Hepatocyte (in vitro differentiated cells): ENCODE measurements around the gene RALGDS. TPM values are rescaled to one million over a fixed set of nuclear protein-coding genes. Genes with fewer than 3 reads are reported as not detected.
A peak's percentile ranks its signal among the peaks of the same experiment; 100 is the strongest.

ENCODE experiments used
- DNase-seq: peaks from one replicate; pipeline ENCODE4 v3.0.0-alpha.2; 2016; ENCODE audit warnings: low spot score
- H2AFZ ChIP-seq: fragments of 200-600 bp; sonication (generic); 2 replicates; pipeline ENCODE4 v1.6.0; 2016; ENCODE audit warnings: antibody characterized with exemption, mild to moderate bottlenecking
- H3K27ac ChIP-seq: fragments of 200-600 bp; sonication (generic); 2 replicates; pipeline ENCODE4 v1.5.1; 2016; ENCODE audit warnings: mild to moderate bottlenecking
- H3K27me3 ChIP-seq: fragments of 200-600 bp; sonication (generic); 2 replicates; pipeline ENCODE4 v1.6.1; 2016
- H3K36me3 ChIP-seq: fragments of 200-600 bp; sonication (generic); replicated peaks from 2 replicates; pipeline ENCODE4 v1.5.1; 2016; ENCODE audit warnings: low read depth; ENCODE audit not compliant: insufficient read depth
- H3K4me1 ChIP-seq: fragments of 200-600 bp; sonication (generic); 2 replicates; pipeline ENCODE4 v1.5.1; 2016; ENCODE audit warnings: mild to moderate bottlenecking, moderate library complexity; ENCODE audit not compliant: insufficient read depth
- H3K4me2 ChIP-seq: fragments of 200-600 bp; sonication (generic); 2 replicates; pipeline ENCODE4 v1.6.0; 2016
- H3K4me3 ChIP-seq: fragments of 200-600 bp; sonication (generic); 2 replicates; pipeline ENCODE4 v1.5.1; 2016; ENCODE audit warnings: mild to moderate bottlenecking
- H3K79me2 ChIP-seq: fragments of 200-600 bp; sonication (generic); 2 replicates; pipeline ENCODE4 v1.6.0; 2017; ENCODE audit warnings: mild to moderate bottlenecking
- H3K9me2 ChIP-seq: fragments of 200-600 bp; sonication (generic); replicated peaks from 2 replicates; pipeline ENCODE4 v1.6.0; 2017; ENCODE audit warnings: mild to moderate bottlenecking; ENCODE audit not compliant: insufficient read depth
- H3K9me3 ChIP-seq: fragments of 200-600 bp; sonication (generic); 2 replicates; pipeline ENCODE4 v1.5.1; 2016; ENCODE audit warnings: low read depth, mild to moderate bottlenecking
- H4K20me1 ChIP-seq: fragments of 200-600 bp; sonication (generic); 2 replicates; pipeline ENCODE4 v1.6.0; 2016; ENCODE audit warnings: mild to moderate bottlenecking; ENCODE audit not compliant: insufficient read depth, poor library complexity, severe bottlenecking
- CTCF ChIP-seq: fragments of 200-600 bp; sonication (generic); IDR thresholded peaks from 2 replicates; pipeline ENCODE4 v1.5.1; 2016; ENCODE audit warnings: antibody characterized with exemption, mild to moderate bottlenecking; ENCODE audit not compliant: poor library complexity
- EZH2 ChIP-seq: fragments of 200-600 bp; sonication (generic); IDR thresholded peaks from 2 replicates; pipeline ENCODE4 v1.6.1; 2016; ENCODE audit warnings: antibody characterized with exemption, mild to moderate bottlenecking, borderline replicate concordance
- EZH2phosphoT487 ChIP-seq: fragments of 200-600 bp; sonication (generic); IDR thresholded peaks from one replicate; pipeline ENCODE4 v1.6.1; 2018; ENCODE audit warnings: antibody characterized with exemption, mild to moderate bottlenecking, low read depth, moderate library complexity; ENCODE audit not compliant: unreplicated experiment, severe bottlenecking
- WGBS: methylation state at CpG from one replicate; pipeline ENCODE4 v1.1.6; 2016; ENCODE audit warnings: low lambda C conversion rate; ENCODE audit errors: missing lambda C conversion rate; 5-methylcytosine and 5-hydroxymethylcytosine counted together
- polyA plus RNA-seq: library from polyadenylated mRNA; unstranded; fragments of >200 nt; fragmentation: Nextera tagmentation; extraction: Ambion mirVana; gene quantifications from 2 replicates; pipeline ENCODE4 v1.2.1, GENCODE V29; 2016
- total RNA-seq: library from RNA; depleted of rRNA; stranded (reverse); fragments of >200 nt; gene quantifications from 2 replicates; pipeline ENCODE4 v1.2.3, GENCODE V29; 2014

Gene RALGDS
- total and polyA plus RNA-seq, 2 experiments from 2014 or later, result 26.9 to 48.0 TPM

- H3K9me3 ChIP-seq, result no peaks in the 10 kb centered on the region
- no peaks in the 10 kb centered on the region for H4K20me1 ChIP-seq
- H3K4me1 ChIP-seq, result peaks cover 6% of the 10 kb centered on the region
- peak overlapping the region; percentile 76 for H3K27ac ChIP-seq
- H3K27me3 ChIP-seq, result no peaks in the 10 kb centered on the region
- no peak overlapping the region for H2AFZ ChIP-seq
- DNase-seq, result no peak
- no peaks in the 10 kb centered on the region for H3K79me2 ChIP-seq
- H3K4me2 ChIP-seq, result no peak overlapping the region
- no peaks in the 10 kb centered on the region for H3K9me2 ChIP-seq
- WGBS, result 70% methylated on average over 7 of the region's 7 CpGs
- TF ChIP-seq CTCF, result no peak
- TF ChIP-seq EZH2phosphoT487, result no peak
- no peak for TF ChIP-seq EZH2
- H3K4me3 ChIP-seq, result no peak overlapping the region
- no peaks in the 10 kb centered on the region for H3K36me3 ChIP-seq
These were observed 61.4 kb downstream of the RALGDS start for GRCh38 chr9:133059623-133060022.

GRCh38 chr9:133058550-133059320 is 62.3 kb downstream of the RALGDS start:
- H3K36me3 ChIP-seq, result no peaks in the 10 kb centered on the region
- H3K27ac ChIP-seq, result no peak overlapping the region
- peaks cover 6% of the 10 kb centered on the region for H3K4me1 ChIP-seq

GRCh38 chr9:133058071-133058470 is 63.0 kb downstream of the RALGDS start:
- H3K4me1 ChIP-seq, result peaks cover 6% of the 10 kb centered on the region
- no peaks in the 10 kb centered on the region for H3K27me3 ChIP-seq
- WGBS, result 96% methylated on average over 7 of the region's 7 CpGs
- H3K9me3 ChIP-seq, result no peaks in the 10 kb centered on the region
- DNase-seq, result no peak
- no peaks in the 10 kb centered on the region for H4K20me1 ChIP-seq
- no peak overlapping the region for H3K27ac ChIP-seq
- H3K9me2 ChIP-seq, result no peaks in the 10 kb centered on the region
- no peak overlapping the region for H3K4me2 ChIP-seq
- H3K36me3 ChIP-seq, result no peaks in the 10 kb centered on the region
- no peaks in the 10 kb centered on the region for H3K79me2 ChIP-seq
- H2AFZ ChIP-seq, result no peak overlapping the region
- H3K4me3 ChIP-seq, result no peak overlapping the region
- TF ChIP-seq CTCF (no peak), EZH2phosphoT487 (no peak), EZH2 (no peak)

More at GRCh38 chr9:133058550-133059320, 62.3 kb downstream of the RALGDS start:
- Histone ChIP-seq H3K4me2 (no peak overlapping the region), H2AFZ (no peak overlapping the region), H3K27me3 (no peaks in the 10 kb centered on the region), H3K4me3 (no peak overlapping the region), H3K79me2 (no peaks in the 10 kb centered on the region), H3K9me3 (no peaks in the 10 kb centered on the region), H3K9me2 (no peaks in the 10 kb centered on the region), H4K20me1 (no peaks in the 10 kb centered on the region)
- 91% methylated on average over 12 of the region's 12 CpGs for WGBS
- DNase-seq, result no peak
- TF ChIP-seq CTCF (no peak), EZH2 (no peak), EZH2phosphoT487 (no peak)
